Small intestine (tissue), 7 donors: ENCODE measurements around the gene VIT. TPM values are rescaled to one million over a fixed set of nuclear protein-coding genes. Genes with fewer than 3 reads are reported as not detected.

Experiments used
- DNase-seq, 2 donors: peaks; one replicate each; pipeline versions ENCODE4 v3.0.0 to v3.0.0-alpha.2; 2013
- FAIRE-seq: peaks from 2 replicates; lab custom pipeline; 2012; peaks lifted over from hg19 to GRCh38; lab: Jason Lieb, UNC
- H3K27ac ChIP-seq, 3 donors: one replicate each; pipeline ENCODE4 v1.5.1; 2013; ENCODE audit warnings: low read length in 2 of 3, mild to moderate bottlenecking in 2 of 3, control low read depth in 1 of 3, inconsistent platforms in 1 of 3, low read depth in 1 of 3, moderate library complexity in 1 of 3
- H3K27me3 ChIP-seq, 3 donors: one replicate each; pipeline ENCODE4 v1.6.1; 2013; ENCODE audit warnings: low read length in 3 of 3, inconsistent platforms in 1 of 3; ENCODE audit not compliant: control insufficient read depth in 3 of 3, insufficient read depth in 3 of 3
- H3K36me3 ChIP-seq, 3 donors: one replicate each; pipeline ENCODE4 v1.6.1; 2013; ENCODE audit warnings: low read length in 3 of 3, inconsistent platforms in 1 of 3, low read depth in 1 of 3, mild to moderate bottlenecking in 1 of 3, moderate library complexity in 1 of 3; ENCODE audit not compliant: control insufficient read depth in 3 of 3, insufficient read depth in 2 of 3
- H3K4me1 ChIP-seq, 3 donors: one replicate each; pipeline ENCODE4 v1.6.1; 2013; ENCODE audit warnings: low read length in 2 of 3, inconsistent platforms in 1 of 3, low read depth in 1 of 3, mild to moderate bottlenecking in 1 of 3, moderate library complexity in 1 of 3; ENCODE audit not compliant: control insufficient read depth in 3 of 3, insufficient read depth in 2 of 3
- H3K4me3 ChIP-seq, 3 donors: one replicate each; pipeline ENCODE4 v1.5.1; 2013; ENCODE audit warnings: low read length in 3 of 3, control low read depth in 1 of 3, inconsistent platforms in 1 of 3, low read depth in 1 of 3, mild to moderate bottlenecking in 1 of 3, moderate library complexity in 1 of 3
- H3K9me3 ChIP-seq, 2 donors: one replicate each; pipeline ENCODE4 v1.6.1; 2013; ENCODE audit warnings: low read depth in 1 of 2, low read length in 1 of 2; ENCODE audit not compliant: control insufficient read depth in 2 of 2, insufficient read depth in 1 of 2
- WGBS, 3 donors: extraction: QIAGEN DNeasy Blood & Tissue Kit; methylation state at CpG; one replicate each; pipeline ENCODE4 v1.1.7; 2013; 5-methylcytosine and 5-hydroxymethylcytosine counted together
- polyA plus RNA-seq, 4 donors: library from polyadenylated mRNA; stranded (reverse) in 3 of 4; unstranded in 1 of 4; fragments of 200-250 nt in 3 of 4; fragments of 120-200 nt in 1 of 4; gene quantifications; one replicate each; pipeline versions ENCODE4 v1.2.1 to v1.2.3, GENCODE V29; 2013
- donor health status: healthy with polysubstance abuse.
- donor health status: control.
- donor health status: control.
- donor health status: Bipolar disorder and iron deficiency.
- donor health status: healthy.

The VIT gene
- polyA plus RNA-seq, 4 donors: 0.28 to 7.5 TPM; not detected in 2

DNA sequence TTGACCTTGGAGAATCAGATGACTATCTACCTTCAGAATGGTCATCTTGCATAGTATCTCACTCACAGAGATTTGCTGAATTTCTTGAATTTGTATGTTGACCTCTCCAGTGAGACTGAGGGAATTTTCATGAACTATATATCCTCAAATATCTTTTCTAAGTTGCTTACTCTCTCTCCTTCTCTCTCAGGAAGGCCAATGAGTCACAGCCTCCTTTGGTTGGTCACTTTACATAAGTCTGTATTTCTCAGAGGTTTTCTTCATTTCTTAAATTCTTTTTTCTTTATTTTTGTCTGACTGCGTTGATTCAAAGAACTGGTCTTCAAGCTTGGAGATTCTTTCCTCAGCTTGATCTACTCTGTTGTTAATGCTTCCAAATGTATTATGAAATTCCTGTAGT lies 51.7 kb downstream of the VIT start:
- Histone ChIP-seq H3K27me3 (peaks cover 0 to 2% (median 2%) of the 10 kb centered on the region in 3 donors), H3K4me1 (no peaks in the 10 kb centered on the region), H3K4me3 (no peak overlapping the region), H3K9me3 (no peaks in the 10 kb centered on the region), H3K27ac (no peak overlapping the region), H3K36me3 (no peaks in the 10 kb centered on the region)
- WGBS, 3 donors: 93 to 97% (median 94%) methylated on average over 1 of the region's 1 CpG
- FAIRE-seq: no peak
- no peak for DNase-seq

DNA sequence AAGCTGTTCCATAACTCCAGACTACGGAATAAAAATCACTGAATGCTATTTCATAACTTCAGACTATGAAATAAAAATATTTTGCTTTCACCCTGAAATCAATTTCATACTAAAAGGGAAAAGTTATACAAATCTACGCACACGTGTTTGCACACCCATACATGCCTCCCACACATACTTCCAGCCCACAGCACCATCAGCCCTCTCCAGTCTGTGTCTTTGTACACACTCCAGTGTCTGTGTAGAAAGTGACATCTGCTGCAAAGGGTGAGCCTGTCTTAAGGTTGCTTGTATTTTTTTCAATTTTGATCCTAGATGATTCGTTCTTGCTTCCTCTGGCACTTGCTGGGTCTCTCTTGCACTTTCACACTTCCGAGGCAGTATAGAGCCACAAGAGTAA lies 53.6 kb downstream of the VIT start:
- DNase-seq (no peak), FAIRE-seq (no peak)
- WGBS, 3 donors: 83 to 90% (median 84%) methylated on average over 5 of the region's 5 CpGs
- Histone ChIP-seq H3K4me1 (no peaks in the 10 kb centered on the region), H3K27me3 (peaks cover 0 to 7% (median 2%) of the 10 kb centered on the region in 3 donors), H3K9me3 (no peaks in the 10 kb centered on the region), H3K36me3 (no peaks in the 10 kb centered on the region), H3K4me3 (no peak overlapping the region), H3K27ac (no peak overlapping the region)

DNA sequence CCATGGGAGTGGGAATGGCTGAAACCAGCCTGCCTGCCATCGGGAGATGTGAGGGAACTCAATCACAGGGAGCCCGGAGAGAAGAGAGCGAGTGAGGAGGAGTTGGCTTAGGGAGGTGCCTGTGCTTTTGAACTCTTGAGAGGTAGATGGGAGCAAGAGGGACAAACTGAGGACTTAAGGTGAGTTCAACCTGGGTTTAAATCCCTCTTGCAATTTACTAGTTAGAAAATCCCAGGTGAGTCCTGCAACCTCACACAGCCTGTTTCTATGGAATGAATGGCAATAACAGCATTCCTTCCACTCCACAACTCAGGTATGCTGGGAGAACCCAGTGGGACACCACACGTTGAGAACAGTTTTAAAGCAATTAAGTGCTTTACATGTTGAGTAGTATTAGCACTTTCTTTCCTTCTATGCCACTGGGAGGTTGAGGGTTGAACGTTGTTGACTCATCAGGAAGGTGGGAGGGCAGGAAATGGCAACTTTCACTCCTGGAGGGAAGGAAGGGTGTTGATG lies 57.3 kb downstream of the VIT start:
- FAIRE-seq (no peak), DNase-seq (no peak)
- WGBS, 3 donors: 43 to 51% (median 48%) methylated on average over 5 of the region's 5 CpGs
- Histone ChIP-seq H3K36me3 (no peaks in the 10 kb centered on the region), H3K4me1 (no peaks in the 10 kb centered on the region), H3K9me3 (no peaks in the 10 kb centered on the region), H3K27me3 (peaks cover 0 to 7% (median 2%) of the 10 kb centered on the region in 3 donors), H3K27ac (no peak overlapping the region), H3K4me3 (no peak overlapping the region)

- Histone ChIP-seq H3K4me1 (no peaks in the 10 kb centered on the region), H3K36me3 (no peaks in the 10 kb centered on the region), H3K27ac (no peak overlapping the region), H3K27me3 (peaks cover 0 to 7% (median 2%) of the 10 kb centered on the region in 3 donors), H3K4me3 (no peak overlapping the region), H3K9me3 (no peaks in the 10 kb centered on the region)
- no peak for DNase-seq
- WGBS, 3 donors: 72 to 85% (median 78%) methylated on average over 3 of the region's 3 CpGs
- no peak for FAIRE-seq
These were observed 58.1 kb downstream of the VIT start for GRCh38 chr2:36754578-36754977.

GRCh38 chr2:36756438-36756837 lies 59.9 kb downstream of the VIT start:
- no peak for FAIRE-seq
- Histone ChIP-seq H3K4me1 (no peaks in the 10 kb centered on the region), H3K36me3 (no peaks in the 10 kb centered on the region), H3K27me3 (peaks cover 0 to 7% (median 2%) of the 10 kb centered on the region in 3 donors), H3K4me3 (no peak overlapping the region), H3K27ac (no peak overlapping the region), H3K9me3 (no peaks in the 10 kb centered on the region)
- WGBS, 3 donors: 79 to 83% (median 80%) methylated on average over 8 of the region's 8 CpGs
- DNase-seq: no peak

- H3K27ac ChIP-seq: no peak overlapping the region
- H3K36me3 ChIP-seq: no peaks in the 10 kb centered on the region
- FAIRE-seq (no peak), DNase-seq (no peak)
- WGBS, 3 donors: 62 to 73% (median 63%) methylated on average over 9 of the region's 9 CpGs
- peaks cover 0 to 9% of the 10 kb centered on the region in 2 donors for H3K9me3 ChIP-seq
- H3K4me3 ChIP-seq: no peak overlapping the region
- H3K4me1 ChIP-seq: no peaks in the 10 kb centered on the region
- H3K27me3 ChIP-seq: peaks cover 0 to 2% (median 0%) of the 10 kb centered on the region in 3 donors
These were observed 66.4 kb downstream of the VIT start for GRCh38 chr2:36762764-36763490.

DNA sequence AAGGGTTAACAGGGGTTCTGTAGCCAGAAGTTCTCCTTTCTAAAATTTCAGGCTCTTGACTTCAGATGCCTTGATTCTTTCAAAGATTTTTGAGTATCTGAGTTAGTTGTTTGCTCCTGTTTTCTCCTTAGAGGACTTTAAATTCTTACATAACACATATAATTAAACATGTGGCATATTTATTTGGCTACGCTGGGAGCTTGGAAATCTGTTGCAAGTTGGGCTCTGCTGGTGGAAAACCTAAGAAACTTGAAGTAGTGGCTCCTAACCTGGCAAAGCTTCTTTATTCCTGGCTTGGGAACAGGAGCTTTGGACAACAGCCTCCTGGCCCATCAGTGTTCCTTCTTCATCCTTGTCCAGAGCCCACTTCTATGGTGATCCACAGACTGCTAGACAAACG lies 72.6 kb downstream of the VIT start:
- Histone ChIP-seq H3K9me3 (peaks cover 0 to 9% of the 10 kb centered on the region in 2 donors), H3K27me3 (peaks cover 0 to 2% (median 0%) of the 10 kb centered on the region in 3 donors), H3K27ac (no peak overlapping the region), H3K36me3 (no peaks in the 10 kb centered on the region), H3K4me1 (no peaks in the 10 kb centered on the region), H3K4me3 (no peak overlapping the region)
- 68 to 75% (median 71%) methylated on average over 2 of the region's 2 CpGs for WGBS, 3 donors
- DNase-seq: no peak
- no peak for FAIRE-seq

DNA sequence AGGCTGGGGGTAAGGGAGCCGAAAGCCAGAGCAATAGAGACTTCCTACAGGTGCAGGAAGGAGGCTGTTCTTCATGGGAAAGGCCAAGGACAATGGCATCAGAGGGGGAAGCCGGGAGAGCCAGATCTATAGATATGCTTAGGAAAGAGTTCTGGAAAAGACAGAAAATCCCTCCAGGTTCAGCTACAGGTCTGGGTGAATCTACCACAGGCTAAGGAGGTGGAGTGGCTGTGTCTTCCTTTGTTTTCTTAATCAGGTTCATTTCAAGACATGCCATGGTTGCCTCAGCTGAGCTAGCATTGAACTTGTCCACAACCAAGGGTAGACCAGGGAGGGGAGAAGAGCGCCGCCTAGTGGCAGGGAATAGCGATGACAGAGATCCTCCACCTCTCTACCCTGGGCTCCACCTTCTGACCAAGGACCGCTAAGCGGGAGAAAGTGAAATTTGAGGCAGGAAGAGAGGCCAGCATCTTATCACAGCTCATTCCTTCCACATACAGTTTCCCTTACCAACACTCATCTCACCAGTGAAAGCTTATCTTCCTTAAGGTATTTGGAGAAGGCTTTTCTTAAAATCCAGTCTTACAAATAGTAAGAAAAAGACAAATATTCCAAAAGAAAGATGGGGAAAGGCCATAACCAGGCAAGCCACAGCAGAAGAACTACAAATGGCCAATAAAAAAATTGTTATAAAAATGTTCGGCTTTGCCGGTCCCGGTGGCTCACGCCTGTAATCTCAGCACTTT lies 74.2 kb downstream of the VIT start:
- peaks cover 0 to under 1% of the 10 kb centered on the region in 2 donors for H3K9me3 ChIP-seq
- no peaks in the 10 kb centered on the region for H3K4me1 ChIP-seq
- H3K27me3 ChIP-seq: peaks cover 0 to 2% (median 0%) of the 10 kb centered on the region in 3 donors
- no peaks in the 10 kb centered on the region for H3K36me3 ChIP-seq
- no peak overlapping the region for H3K27ac ChIP-seq
- no peak for FAIRE-seq
- no peak overlapping the region for H3K4me3 ChIP-seq
- peak; percentile 25 to 30 for DNase-seq
- 67 to 71% (median 70%) methylated on average over 11 of the region's 11 CpGs for WGBS, 3 donors
